Measurements from ENCODE around the gene PRKAB1. TPM values are rescaled to one million over a fixed set of nuclear protein-coding genes. Genes with fewer than 3 reads are reported as not detected.

Gene PRKAB1
- total RNA-seq, 3 donors from 2014 or later (not counting 1 experiment from before 2014, with no cell fraction given) = 21.8 to 34.6 (median 23.5) TPM

GRCh38 chr12:119665164-119665929 is 2.6 kb upstream of the PRKAB1 start:
- H3K36me3 Mint-ChIP-seq = no peaks in the 10 kb centered on the region
- no peak for ATAC-seq
- H3K36me3 ChIP-seq (ENCODE audit: control insufficient read depth, insufficient read depth, low read length) = peaks cover under 1% of the 10 kb centered on the region
- peaks cover 0 to 4% of the 10 kb centered on the region in 2 donors for H3K27me3 Mint-ChIP-seq (ENCODE audit: low read depth in 2 of 2)
- H3K9me3 ChIP-seq (ENCODE audit: control insufficient read depth, insufficient read depth, low read length) = no peaks in the 10 kb centered on the region
- H3K9me3 Mint-ChIP-seq = no peaks in the 10 kb centered on the region
- H3K27ac ChIP-seq (ENCODE audit: low read length) = no peak overlapping the region
- peaks cover 38 to 40% of the 10 kb centered on the region in 2 donors for H3K4me1 Mint-ChIP-seq
- WGBS (ENCODE audit: insufficient coverage) = 88% methylated on average over 4 of the region's 4 CpGs
- no peak overlapping the region for H3K4me3 ChIP-seq (ENCODE audit: low read length)
- no peak for DNase-seq
- peak overlapping the region; percentile 84 for H3K4me3 Mint-ChIP-seq
- H3K27ac Mint-ChIP-seq = peak overlapping the region; percentile 92
- H3K4me1 ChIP-seq (ENCODE audit: control insufficient read depth, insufficient read depth, low read length) = peaks cover 21% of the 10 kb centered on the region
- TF ChIP-seq CTCF (IDR thresholded peaks at IDR 0.05) = no peak
- H3K27me3 ChIP-seq (ENCODE audit: control insufficient read depth, insufficient read depth, low read length) = no peaks in the 10 kb centered on the region
- intact Hi-C loops (cut with micrococcal nuclease) = loop anchor here (10.0 kb wide), 2 partner anchors 1261 to 1291 kb away; partner anchors contain the start of genes SUDS3 and TAOK3

- Histone ChIP-seq H3K27me3 (ENCODE audit: control insufficient read depth, insufficient read depth, low read length) (no peaks in the 10 kb centered on the region), H3K27ac (ENCODE audit: low read length) (peak overlapping the region; percentile 37), H3K4me3 (ENCODE audit: low read length) (no peak overlapping the region), H3K4me1 (ENCODE audit: control insufficient read depth, insufficient read depth, low read length) (peaks cover 21% of the 10 kb centered on the region), H3K36me3 (ENCODE audit: control insufficient read depth, insufficient read depth, low read length) (peaks cover 2% of the 10 kb centered on the region), H3K9me3 (ENCODE audit: control insufficient read depth, insufficient read depth, low read length) (no peaks in the 10 kb centered on the region)
- Mint-ChIP-seq H3K9me3 (no peaks in the 10 kb centered on the region), H3K4me1 (peaks cover 45 to 49% of the 10 kb centered on the region in 2 donors), H3K36me3 (no peaks in the 10 kb centered on the region), H3K4me3 (peak overlapping the region; percentile 84), H3K27ac (peak overlapping the region; percentile 92), H3K27me3 (ENCODE audit: low read depth in 2 of 2) (peaks cover 0 to 4% of the 10 kb centered on the region in 2 donors)
- DNase-seq = no peak
- intact Hi-C loops (cut with micrococcal nuclease) = loop anchor here (10.0 kb wide), 2 partner anchors 1262 to 1292 kb away; partner anchors contain the start of genes SUDS3 and TAOK3
- WGBS (ENCODE audit: insufficient coverage) = 45% methylated on average over 1 of the region's 2 CpGs
- ATAC-seq = no peak
- TF ChIP-seq CTCF (IDR thresholded peaks at IDR 0.05) = no peak
These were observed 1.6 kb upstream of the PRKAB1 start for GRCh38 chr12:119666226-119666795.

GRCh38 chr12:119666900-119667576 is 895 bp upstream of the PRKAB1 start:
- H3K27ac Mint-ChIP-seq = peak overlapping the region; percentile 92
- H3K4me1 Mint-ChIP-seq = peaks cover 48 to 56% of the 10 kb centered on the region in 2 donors
- Histone ChIP-seq H3K4me3 (ENCODE audit: low read length) (peak overlapping the region; percentile 35), H3K36me3 (ENCODE audit: control insufficient read depth, insufficient read depth, low read length) (peaks cover 6% of the 10 kb centered on the region), H3K9me3 (ENCODE audit: control insufficient read depth, insufficient read depth, low read length) (no peaks in the 10 kb centered on the region), H3K4me1 (ENCODE audit: control insufficient read depth, insufficient read depth, low read length) (peaks cover 21% of the 10 kb centered on the region), H3K27ac (ENCODE audit: low read length) (no peak overlapping the region), H3K27me3 (ENCODE audit: control insufficient read depth, insufficient read depth, low read length) (no peaks in the 10 kb centered on the region)
- no peak for ATAC-seq
- WGBS (ENCODE audit: insufficient coverage) = 5% methylated on average over 8 of the region's 9 CpGs
- peak overlapping the region; percentile 84 for H3K4me3 Mint-ChIP-seq
- peaks cover 0 to 4% of the 10 kb centered on the region in 2 donors for H3K27me3 Mint-ChIP-seq (ENCODE audit: low read depth in 2 of 2)
- no peaks in the 10 kb centered on the region for H3K9me3 Mint-ChIP-seq
- no peak for TF ChIP-seq CTCF (IDR thresholded peaks at IDR 0.05)
- no peaks in the 10 kb centered on the region for H3K36me3 Mint-ChIP-seq
- peak in 1 of 2 donors; percentile 12 for DNase-seq
- intact Hi-C loops (cut with micrococcal nuclease) = loop anchor here (10.0 kb wide), 2 partner anchors 1262 to 1292 kb away; partner anchors contain the start of genes SUDS3 and TAOK3
